Measurements from ENCODE around the gene EP400.
"Not testable (repeated sequence)": the region's sequence is repeated elsewhere in the genome, so short reads cannot be mapped to it uniquely, and the experiment has no call there.

EP400 gene

DNA sequence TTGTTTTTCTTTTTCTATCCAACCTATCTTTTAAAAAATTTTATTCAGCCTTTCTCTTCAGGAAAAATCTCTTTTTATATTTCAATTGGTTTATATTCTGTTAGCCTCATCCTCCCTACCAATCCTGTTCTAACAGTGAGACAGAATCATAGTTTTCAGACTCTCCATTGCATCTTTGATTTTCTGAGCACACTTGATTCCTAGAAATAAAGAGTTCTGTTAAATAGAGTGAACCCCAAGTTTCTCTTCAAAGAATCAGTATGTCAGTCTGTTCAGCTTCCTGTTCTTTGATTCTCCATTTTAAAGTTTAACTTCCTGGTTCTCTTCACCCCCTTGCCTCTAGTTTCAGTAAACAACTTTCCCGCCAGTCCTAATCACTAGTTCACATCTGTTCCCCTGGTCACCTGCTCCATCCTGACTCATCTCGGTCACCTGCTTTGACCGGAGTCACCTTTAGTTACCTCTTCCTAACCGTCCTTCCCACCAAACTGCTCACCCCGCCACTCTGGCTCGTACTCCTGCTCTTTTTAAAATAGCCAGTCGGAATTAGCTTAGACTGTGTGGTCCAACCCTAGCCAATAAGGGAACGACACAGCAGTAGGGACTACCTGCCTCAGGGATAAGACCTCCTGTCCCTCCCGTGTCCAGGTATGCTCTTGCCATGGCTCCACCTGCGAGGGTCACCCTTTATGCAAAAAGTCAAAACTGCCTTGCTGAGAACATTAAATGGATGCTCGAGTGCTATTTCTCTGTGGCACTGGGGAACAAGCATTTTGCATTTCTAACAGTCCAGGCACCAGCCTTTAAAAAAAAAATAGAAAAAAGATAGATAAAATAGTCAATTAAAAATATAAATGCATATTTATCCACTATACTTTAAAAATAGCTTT lies 146.0 kb downstream of the EP400 start:
- peak; percentile 23 for DNase-seq

DNA sequence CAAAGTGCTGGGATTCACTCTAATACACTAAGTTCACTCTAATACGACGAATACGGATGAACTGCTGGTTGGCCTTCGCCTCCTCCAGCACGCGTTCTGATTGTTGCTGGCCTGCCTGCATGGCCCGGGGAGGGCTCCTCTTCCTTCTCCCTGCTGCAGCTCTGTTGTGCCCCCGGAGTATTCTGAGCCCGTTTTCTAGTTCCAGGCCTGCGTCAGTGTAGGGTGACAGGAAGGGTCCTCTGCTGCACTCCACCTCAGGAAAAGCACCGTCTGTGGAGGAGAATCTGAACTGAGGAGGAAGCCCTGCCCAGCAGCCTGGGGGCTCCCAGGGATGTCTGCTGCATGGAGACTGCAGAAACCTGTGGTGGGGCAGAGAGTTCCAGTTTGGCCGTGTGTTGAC lies 150.0 kb downstream of the EP400 start:
- DNase-seq: no peak

DNA sequence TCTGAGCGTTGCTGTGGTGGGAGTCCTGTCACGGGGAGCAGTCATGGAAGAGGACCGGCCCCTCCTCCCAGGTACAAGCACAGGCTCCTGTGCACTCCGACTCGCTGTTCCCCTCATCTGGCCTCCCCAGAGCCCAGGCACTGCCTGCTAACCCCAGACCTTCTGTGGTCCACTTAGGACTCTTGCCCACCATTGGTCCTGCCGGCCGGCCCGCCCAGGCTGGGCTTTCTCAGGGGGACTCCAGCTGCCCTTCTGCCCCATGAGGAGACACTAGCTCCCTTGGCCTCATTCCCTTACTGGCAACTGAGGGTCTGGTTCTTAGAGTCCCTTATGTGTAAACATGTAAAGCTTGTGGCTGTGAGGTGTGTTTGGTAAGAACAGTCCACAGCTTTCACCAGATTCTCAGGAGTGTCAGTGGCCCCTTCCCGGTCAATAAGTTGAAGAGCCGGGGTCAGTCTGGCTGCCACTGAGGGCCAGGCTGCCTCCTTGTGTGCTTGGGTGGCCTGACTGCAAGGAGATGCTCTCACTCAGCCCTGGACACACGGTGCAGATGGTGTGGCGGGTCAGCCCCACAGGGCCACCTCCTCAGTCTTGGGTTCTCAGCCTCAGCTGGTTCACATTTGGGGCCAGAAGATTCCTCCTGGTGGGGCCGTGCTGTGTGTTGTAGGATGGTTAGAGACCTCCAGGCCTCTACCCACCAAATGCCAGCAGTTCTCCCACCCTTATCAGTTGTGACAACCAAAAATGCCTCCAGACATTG lies 150.7 kb downstream of the EP400 start:
- DNase-seq: no peak

- DNase-seq: no peak
Measured at GRCh38 chr12:132102297-132102696, 152.6 kb downstream of the EP400 start.

DNA sequence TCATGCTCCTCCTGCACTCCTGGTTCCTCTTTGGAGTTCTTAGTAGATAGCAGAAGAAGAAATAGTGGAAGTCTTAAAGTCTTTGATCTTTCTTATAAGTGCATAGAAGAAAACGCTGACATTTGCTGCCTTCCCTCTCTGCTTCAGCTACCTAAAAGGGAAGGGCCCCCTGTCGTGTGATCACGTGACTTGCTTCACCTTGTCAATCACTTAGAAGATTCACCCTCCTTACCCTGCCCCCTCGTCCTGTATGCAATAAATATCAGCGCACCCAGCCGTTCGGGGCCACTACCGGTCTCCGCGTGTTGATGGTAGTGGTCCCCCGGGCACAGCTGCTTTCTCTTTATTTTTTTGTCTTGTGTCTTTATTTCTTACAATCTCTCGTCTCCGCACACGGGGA lies 153.3 kb downstream of the EP400 start:
- DNase-seq: not testable (repeated sequence)

DNA sequence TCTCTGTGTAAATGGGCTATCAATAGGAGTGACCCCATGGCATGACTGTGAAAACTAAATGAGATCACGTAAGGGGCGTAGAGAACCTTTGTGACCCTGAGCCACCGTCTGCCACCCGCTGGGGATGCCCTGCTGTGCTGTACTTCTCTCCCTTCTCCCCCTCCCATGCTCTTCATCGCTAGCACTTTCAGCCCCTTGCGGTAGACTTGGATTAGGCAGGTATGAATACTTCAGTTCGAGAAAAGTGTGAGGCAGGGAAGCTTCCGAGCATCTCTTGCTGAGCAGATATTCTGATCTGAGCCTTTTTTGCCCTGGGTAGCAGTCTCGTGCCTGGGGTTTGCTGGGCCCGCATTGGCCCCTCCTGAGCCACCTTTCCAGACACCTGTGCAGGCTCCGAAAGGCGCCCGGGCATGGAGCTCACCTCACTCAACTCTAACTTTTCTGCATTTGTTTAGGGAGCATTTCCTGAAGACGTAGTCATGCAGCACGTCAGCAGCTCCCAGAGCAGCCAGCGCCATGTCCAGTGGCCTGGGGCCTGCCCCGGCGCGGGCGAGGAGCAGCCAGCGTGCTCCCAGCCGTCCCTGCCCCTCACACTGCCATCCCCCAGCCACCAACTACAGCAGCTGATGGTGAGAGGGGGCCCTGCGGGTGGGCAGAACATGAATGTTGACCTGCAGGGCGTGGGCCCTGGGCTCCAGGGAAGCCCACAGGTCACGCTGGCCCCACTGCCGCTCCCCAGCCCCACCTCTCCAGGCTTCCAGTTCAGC lies 154.0 kb downstream of the EP400 start:
- DNase-seq: no peak

DNA sequence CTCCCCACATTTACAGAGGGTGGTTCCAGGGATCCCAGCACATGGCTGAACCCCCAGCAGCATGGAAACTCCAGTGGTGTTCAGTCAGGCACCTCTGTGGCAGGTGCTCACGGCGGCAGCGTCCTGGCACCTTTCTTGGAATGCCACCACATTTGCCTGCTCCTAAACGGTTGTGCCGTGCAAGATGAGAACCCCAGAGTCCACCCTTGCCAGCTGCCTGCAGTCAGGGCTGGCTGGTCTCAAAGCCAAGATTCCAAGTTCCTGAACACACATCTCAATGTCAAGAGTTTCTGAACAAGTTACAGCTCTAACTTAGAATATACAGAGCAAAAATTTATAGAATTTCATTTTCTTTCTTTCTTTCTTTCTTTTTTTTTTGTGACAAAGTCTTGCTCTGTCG lies 155.7 kb downstream of the EP400 start:
- DNase-seq: no peak

- DNase-seq: no peak
Measured at GRCh38 chr12:132106921-132107320, 157.2 kb downstream of the EP400 start.

GRCh38 chr12:132108211-132108832 lies 158.6 kb downstream of the EP400 start:
- no peak for DNase-seq

- DNase-seq: no peak
Measured at GRCh38 chr12:132109741-132110140, 160.0 kb downstream of the EP400 start.

DNA sequence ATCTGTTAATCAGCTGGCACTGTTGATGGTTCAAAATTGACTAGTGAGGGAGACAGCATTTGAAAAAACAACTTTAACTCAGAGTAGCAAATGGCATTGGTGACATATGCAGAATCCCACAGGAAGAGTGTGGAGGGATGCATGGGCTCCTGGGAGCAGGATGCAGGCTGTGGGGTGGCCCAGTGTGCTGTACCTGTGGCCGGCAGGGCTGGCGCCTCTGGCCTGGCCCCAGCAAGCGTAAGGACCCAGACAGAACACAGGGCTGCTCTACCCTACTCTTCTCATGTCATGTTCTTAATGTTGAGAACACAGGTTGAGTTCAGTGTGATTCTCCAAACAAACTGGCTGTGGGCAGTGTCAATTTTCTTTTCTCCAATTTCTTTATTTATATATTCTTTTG lies 160.9 kb downstream of the EP400 start:
- DNase-seq: no peak

GRCh38 chr12:132111654-132112304 lies 162.0 kb downstream of the EP400 start:
- DNase-seq: no peak

- DNase-seq: no peak
Measured at GRCh38 chr12:132114667-132115066, 164.9 kb downstream of the EP400 start.

DNA sequence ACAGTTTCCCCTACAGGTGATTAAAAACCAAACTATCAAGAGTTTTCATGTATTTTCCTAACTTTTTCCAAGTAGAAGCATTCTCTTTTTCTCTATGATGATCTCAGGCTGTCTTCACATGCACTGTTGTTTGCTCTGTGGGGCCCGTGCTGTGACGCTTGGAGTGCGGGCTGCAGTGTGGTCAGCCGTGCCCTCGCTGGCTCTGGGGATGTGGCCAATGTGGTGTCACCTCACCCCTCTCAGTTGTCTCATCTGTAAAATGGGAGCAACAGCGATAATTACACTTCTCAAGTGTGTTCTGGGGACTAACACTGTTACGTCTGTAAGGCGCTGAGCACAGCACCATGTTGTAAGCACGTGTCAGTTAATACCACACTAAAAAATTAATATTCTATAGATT lies 165.8 kb downstream of the EP400 start:
- DNase-seq: no peak

DNA sequence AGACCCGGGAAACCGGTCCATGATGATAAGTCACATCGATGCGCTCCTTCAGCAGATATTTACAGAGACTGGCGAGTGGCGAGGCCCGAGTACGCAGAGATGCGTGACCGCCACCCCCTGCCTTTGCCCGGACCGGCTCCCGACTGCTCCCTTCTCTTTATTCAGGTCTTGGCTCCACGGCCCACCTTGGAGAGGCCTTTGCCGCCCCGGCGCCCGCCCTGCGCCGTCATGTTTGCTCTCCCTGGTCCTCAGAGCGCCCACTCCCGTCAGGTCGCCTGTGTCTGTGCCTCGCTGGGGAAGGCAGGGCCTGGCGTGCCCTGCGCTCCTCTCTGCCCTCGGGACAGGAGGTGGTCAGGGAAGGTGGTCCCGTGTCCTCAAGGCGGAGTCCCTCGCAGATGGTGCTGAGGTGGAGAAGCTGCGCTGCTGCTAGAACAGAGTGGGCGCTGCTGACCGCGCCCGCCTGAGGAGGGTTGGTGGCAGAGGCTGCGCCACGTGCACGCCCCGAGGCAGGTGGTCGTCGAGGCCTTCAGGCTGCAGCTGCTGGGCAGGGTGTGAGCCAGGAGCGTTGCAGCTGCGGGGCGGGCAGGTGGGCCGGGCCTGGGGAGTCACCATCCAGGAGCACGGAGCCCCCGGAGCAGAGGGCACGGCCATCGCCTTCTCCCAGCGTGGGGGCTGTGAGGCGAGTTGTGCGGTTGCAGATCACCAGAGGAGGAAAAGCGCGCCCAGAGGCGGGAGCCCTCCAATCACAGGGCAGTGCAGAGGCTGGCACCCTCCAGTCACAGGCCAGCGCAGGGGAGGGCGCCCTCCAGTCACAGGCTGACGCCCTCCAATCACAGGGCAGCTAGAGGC lies 167.2 kb downstream of the EP400 start:
- no peak for DNase-seq

GRCh38 chr12:132117558-132117875 lies 167.8 kb downstream of the EP400 start:
- no peak for DNase-seq

- DNase-seq: no peak
Measured at GRCh38 chr12:132118876-132119275, 169.1 kb downstream of the EP400 start.

DNA sequence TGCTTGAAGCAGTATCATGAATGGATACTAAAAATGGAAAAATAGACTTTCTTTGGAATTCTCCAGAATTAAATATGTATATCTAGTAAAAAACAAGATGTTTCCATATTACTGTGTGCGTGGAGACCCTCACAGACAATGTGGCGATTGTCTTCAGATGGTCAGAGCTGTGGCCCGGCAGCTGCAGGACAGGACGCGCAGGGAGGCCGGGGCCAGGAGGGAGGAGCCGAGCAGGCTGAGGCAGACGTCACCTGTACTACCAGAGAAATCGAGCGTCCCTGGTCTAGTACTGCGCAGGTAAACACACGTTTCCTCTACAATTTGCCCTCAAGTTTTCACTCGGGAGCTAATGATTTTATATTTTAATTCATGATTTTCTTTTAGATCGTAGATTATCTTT lies 171.5 kb downstream of the EP400 start:
- no peak for DNase-seq

GRCh38 chr12:132123970-132124765 lies 174.4 kb downstream of the EP400 start:
- no peak for DNase-seq

DNA sequence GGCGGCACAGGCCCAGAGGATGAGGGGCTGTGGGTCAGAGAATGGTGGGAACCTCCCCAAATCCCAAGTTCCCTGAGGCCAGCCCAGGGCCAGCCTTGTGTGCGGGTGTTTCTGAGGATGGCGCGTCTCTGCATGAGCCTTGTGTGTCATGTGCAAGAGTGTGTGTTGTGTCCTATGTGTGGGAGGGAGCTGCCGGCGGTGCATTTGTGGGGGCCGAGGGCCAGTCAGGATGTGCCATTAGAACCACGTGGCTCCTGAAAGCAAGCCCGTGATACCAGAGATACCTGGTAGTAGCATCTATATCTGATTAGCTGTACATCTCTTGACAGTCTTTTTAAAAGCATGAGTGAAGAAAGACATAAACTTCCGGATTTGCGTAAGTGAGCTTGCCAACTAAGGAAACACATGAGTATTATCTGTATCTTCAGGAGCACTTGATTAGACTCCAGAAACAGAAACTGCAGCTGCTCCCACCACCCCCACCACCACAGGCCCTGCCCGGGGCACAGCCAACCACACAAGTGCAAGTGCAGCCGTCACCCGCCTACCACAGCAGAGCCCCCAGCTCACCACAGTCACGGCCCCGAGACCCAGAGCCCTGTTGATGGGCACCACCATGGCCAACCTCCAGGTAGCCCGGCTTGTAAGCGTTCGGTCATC lies 175.2 kb downstream of the EP400 start:
- DNase-seq: no peak

Data from CD4-positive, alpha-beta T cell treated with Interleukin-17A for 4 hours (primary cell).